HepG2 (cell line): ENCODE measurements around the gene MRM2. TPM values are rescaled to one million over a fixed set of nuclear protein-coding genes. Genes with fewer than 3 reads are reported as not detected.

Experiments
- KDM2A ChIP-seq: sonication (generic); formaldehyde crosslinking; IDR thresholded peaks from 2 replicates; pipeline ENCODE4 v1.4.0; 2020; ENCODE audit warnings: low read depth, missing genetic modification reagents, borderline replicate concordance
- YEATS2 ChIP-seq: sonication (generic); formaldehyde crosslinking; IDR thresholded peaks from 2 replicates; pipeline ENCODE4 v1.4.0; 2020; ENCODE audit warnings: missing genetic modification reagents, borderline replicate concordance
- ZNF207 ChIP-seq: fragments of 450-650 bp; IDR thresholded peaks from 2 replicates; pipeline ENCODE4 v1.6.1; 2016; ENCODE audit warnings: antibody characterized with exemption, borderline replicate concordance
- ZNF883 ChIP-seq: sonication (generic); formaldehyde crosslinking; IDR thresholded peaks from 2 replicates; pipeline ENCODE4 v1.5.1; 2020; ENCODE audit warnings: mild to moderate bottlenecking, missing genetic modification reagents; ENCODE audit errors: not compliant biosample characterization
- polyA plus RNA-seq, 8 experiments: library from polyadenylated mRNA; depleted of rRNA in 3 of 8; stranded (reverse) in 7 of 8; unstranded in 1 of 8; fragments of >200 nt; fragmentation: Illumina TruSeq in 4 of 8; extraction: Trizol in 4 of 8; gene quantifications; 2 replicates each; pipeline versions ENCODE4 v1.2.1 to v1.2.3, GENCODE V29; 2011 to 2016; ENCODE audit warnings: low read depth in 4 of 8, missing spikeins in 1 of 8, mixed read lengths in 1 of 8; ENCODE audit not compliant: insufficient read depth in 1 of 8
- total RNA-seq, 5 experiments: library from RNA; depleted of rRNA; stranded (reverse); fragments of >200 nt; fragmentation: Illumina TruSeq; extraction: Trizol; gene quantifications; 2 replicates each; pipeline ENCODE4 v1.2.3, GENCODE V29; 2016; ENCODE audit warnings: low read depth in 1 of 5
- TF ChIP-seq, protein P1 (sequence below): sonication (generic); formaldehyde crosslinking; IDR thresholded peaks from 2 replicates; pipeline ENCODE4 v1.9.0; 2021; ENCODE audit warnings: missing genetic modification reagents, borderline replicate concordance
- TF ChIP-seq, protein P2 (sequence below): sonication (generic); formaldehyde crosslinking; IDR thresholded peaks from 2 replicates; pipeline ENCODE4 v1.9.0; 2022; ENCODE audit warnings: low read depth, missing genetic modification reagents
- TF ChIP-seq, protein P3 (sequence below): sonication (generic); formaldehyde crosslinking; IDR thresholded peaks from 2 replicates; pipeline ENCODE4 v1.9.0; 2021; ENCODE audit warnings: missing genetic modification reagents, borderline replicate concordance

The MRM2 gene
- total and polyA plus RNA-seq, 2 of the 13 experiments (the other 11 are each of a cell fraction or from before 2014, with no cell fraction given): 13.2 to 34.2 TPM

DNA sequence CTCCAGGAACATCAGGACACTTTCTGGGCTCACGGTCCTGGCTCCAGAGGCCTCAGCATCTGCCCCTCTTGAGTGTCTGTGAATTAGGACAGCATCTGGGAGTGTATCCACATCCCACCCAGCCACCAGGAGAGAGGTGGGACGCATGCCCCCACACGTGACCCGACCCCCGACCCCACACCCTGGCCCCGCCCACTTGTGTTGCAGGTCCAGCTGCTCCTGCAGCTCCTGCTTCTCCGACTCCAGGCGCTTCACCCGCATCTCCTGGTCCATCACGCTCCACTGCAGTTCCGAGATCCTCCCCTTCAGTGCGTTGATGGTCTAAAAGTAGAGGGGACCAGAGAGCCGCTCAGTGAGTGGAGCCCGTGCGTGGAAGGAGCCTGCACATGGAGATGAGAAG is 22.9 kb downstream of the MRM2 start (continued):
- TF ChIP-seq, protein P1, sequence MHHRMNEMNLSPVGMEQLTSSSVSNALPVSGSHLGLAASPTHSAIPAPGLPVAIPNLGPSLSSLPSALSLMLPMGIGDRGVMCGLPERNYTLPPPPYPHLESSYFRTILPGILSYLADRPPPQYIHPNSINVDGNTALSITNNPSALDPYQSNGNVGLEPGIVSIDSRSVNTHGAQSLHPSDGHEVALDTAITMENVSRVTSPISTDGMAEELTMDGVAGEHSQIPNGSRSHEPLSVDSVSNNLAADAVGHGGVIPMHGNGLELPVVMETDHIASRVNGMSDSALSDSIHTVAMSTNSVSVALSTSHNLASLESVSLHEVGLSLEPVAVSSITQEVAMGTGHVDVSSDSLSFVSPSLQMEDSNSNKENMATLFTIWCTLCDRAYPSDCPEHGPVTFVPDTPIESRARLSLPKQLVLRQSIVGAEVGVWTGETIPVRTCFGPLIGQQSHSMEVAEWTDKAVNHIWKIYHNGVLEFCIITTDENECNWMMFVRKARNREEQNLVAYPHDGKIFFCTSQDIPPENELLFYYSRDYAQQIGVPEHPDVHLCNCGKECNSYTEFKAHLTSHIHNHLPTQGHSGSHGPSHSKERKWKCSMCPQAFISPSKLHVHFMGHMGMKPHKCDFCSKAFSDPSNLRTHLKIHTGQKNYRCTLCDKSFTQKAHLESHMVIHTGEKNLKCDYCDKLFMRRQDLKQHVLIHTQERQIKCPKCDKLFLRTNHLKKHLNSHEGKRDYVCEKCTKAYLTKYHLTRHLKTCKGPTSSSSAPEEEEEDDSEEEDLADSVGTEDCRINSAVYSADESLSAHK (CRISPR knock-in tag): no peak
- TF ChIP-seq, protein P2, sequence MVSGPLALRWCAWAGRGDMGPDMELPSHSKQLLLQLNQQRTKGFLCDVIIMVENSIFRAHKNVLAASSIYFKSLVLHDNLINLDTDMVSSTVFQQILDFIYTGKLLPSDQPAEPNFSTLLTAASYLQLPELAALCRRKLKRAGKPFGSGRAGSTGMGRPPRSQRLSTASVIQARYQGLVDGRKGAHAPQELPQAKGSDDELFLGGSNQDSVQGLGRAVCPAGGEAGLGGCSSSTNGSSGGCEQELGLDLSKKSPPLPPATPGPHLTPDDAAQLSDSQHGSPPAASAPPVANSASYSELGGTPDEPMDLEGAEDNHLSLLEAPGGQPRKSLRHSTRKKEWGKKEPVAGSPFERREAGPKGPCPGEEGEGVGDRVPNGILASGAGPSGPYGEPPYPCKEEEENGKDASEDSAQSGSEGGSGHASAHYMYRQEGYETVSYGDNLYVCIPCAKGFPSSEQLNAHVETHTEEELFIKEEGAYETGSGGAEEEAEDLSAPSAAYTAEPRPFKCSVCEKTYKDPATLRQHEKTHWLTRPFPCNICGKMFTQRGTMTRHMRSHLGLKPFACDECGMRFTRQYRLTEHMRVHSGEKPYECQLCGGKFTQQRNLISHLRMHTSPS (CRISPR knock-in tag): no peak
- TF ChIP-seq ZNF883 (CRISPR knock-in tag) (no peak), ZNF207 (no peak), YEATS2 (CRISPR knock-in tag) (no peak), KDM2A (no peak)
- TF ChIP-seq, protein P3, sequence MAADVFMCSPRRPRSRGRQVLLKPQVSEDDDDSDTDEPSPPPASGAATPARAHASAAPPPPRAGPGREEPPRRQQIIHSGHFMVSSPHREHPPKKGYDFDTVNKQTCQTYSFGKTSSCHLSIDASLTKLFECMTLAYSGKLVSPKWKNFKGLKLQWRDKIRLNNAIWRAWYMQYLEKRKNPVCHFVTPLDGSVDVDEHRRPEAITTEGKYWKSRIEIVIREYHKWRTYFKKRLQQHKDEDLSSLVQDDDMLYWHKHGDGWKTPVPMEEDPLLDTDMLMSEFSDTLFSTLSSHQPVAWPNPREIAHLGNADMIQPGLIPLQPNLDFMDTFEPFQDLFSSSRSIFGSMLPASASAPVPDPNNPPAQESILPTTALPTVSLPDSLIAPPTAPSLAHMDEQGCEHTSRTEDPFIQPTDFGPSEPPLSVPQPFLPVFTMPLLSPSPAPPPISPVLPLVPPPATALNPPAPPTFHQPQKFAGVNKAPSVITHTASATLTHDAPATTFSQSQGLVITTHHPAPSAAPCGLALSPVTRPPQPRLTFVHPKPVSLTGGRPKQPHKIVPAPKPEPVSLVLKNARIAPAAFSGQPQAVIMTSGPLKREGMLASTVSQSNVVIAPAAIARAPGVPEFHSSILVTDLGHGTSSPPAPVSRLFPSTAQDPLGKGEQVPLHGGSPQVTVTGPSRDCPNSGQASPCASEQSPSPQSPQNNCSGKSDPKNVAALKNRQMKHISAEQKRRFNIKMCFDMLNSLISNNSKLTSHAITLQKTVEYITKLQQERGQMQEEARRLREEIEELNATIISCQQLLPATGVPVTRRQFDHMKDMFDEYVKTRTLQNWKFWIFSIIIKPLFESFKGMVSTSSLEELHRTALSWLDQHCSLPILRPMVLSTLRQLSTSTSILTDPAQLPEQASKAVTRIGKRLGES (CRISPR knock-in tag): no peak
